Activated T-helper 2 cell treated with anti-CD3 and anti-CD28 coated beads, Interferon-gamma antibody, Interleukin-2, Interleukin-4, amounts not matched to agents 10 μg/mL and 5 μg/mL and 100 μg/mL, durations not matched to agents 14 hours and 24 hours and 36 hours (primary cell): ENCODE measurements around the gene DERA. TPM values are rescaled to one million over a fixed set of nuclear protein-coding genes. Genes with fewer than 3 reads are reported as not detected.
A peak's percentile ranks its signal among the peaks of the same experiment; 100 is the strongest.
"Not testable (repeated sequence)": the region's sequence is repeated elsewhere in the genome, so short reads cannot be mapped to it uniquely, and the experiment has no call there.

Experiments used
- DNase-seq: peaks from one replicate; pipeline ENCODE4 v3.0.0; 2021; ENCODE audit warnings: low spot score
- H3K27ac Mint-ChIP-seq: one replicate; pipeline ENCODE4 v1.8.0; 2021; ENCODE audit warnings: mixed read lengths
- H3K27me3 Mint-ChIP-seq: one replicate; pipeline ENCODE4 v1.8.0; 2021; ENCODE audit warnings: low read depth, mixed read lengths
- H3K36me3 Mint-ChIP-seq: one replicate; pipeline ENCODE4 v1.8.0; 2021; ENCODE audit warnings: low read depth, mixed read lengths
- H3K4me1 Mint-ChIP-seq: one replicate; pipeline ENCODE4 v1.8.0; 2021; ENCODE audit warnings: low read depth, mixed read lengths
- H3K4me3 Mint-ChIP-seq: one replicate; pipeline ENCODE4 v1.8.0; 2021; ENCODE audit warnings: low read depth, mild to moderate bottlenecking, moderate library complexity, mixed read lengths
- H3K9me3 Mint-ChIP-seq: one replicate; pipeline ENCODE4 v1.8.0; 2021; ENCODE audit warnings: mixed read lengths
- intact Hi-C: fragments of 100-400 bp; cut with micrococcal nuclease; formaldehyde crosslinking; loops from one replicate; pipeline ENCODE4 v1.15.1; 2023
- total RNA-seq: library from RNA; stranded (reverse); gene quantifications from 2 replicates; pipeline ENCODE4 v1.2.3, GENCODE V29; 2022

The DERA gene
- total RNA-seq = 21.4 and 21.9 TPM in 2 replicates

DNA sequence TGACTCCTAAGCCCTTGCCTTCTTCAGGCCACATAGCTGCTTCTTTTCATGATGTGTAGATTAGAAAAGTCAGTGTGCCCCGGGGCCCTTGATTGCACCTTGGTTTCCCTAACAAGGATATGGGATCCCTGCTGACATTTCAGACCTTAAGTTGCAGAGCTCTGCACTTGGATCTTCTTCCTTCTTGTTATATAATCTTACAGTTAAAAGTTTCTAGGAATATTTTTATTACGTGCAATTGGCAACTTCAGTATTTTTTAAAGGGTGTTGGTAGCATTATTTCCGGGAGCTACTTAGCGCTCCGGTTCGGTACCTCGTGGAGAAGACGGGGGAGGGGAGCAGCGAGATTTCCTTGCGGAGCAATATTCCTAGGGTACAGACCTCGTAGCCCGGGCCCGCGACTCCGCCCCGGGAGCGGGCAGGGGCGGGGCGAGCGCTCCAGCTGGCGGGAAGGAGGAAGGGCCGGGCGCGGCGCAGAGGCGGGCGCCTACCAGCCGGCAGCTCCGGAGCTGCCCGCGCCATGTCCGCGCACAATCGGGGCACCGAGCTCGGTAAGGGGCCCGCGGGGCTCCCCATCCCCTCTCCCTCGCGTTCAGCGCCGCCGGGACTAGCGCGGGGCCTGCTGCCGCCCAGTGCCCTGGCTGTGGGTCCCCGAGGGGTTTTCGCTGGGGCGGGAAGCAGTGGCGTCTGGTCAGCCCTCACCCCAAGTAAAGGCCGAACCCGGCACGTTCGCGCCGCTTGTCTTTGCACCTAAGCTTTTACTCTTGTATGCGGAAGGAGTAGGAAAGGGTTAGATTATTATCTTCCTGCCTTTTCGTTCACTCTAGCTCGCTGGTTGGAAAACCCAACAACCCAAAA is at the start of gene DERA:
Gene DERA, plus strand, starts transcription at position 469 of the 858 bp plus-strand sequence. Its CDS starts 52 bp downstream, at position 521.
- H3K27me3 Mint-ChIP-seq = no peaks in the 10 kb centered on the region

DNA sequence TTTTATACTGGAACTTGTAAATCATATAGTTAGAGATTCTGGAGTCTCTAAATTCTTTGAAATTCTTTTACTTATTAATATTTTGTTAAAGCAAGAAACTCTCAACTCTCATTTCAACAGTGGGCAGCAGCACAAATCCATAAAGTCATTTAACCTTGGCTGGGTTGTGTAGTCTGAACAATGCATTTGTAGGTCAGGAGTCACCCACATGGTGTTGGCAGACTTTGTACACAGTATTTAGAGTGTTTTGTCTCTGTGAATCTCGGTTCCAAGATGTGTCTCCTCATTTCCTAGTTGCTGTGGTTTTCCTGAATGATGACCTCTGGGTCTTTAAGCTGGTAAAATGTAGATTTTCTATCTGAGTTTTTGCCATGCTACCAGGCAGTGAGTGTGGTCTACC is 49.7 kb upstream of the DERA start:
- no peaks in the 10 kb centered on the region for H3K9me3 Mint-ChIP-seq
- DNase-seq = no peak
- peaks cover 26% of the 10 kb centered on the region for H3K27me3 Mint-ChIP-seq
- H3K4me1 Mint-ChIP-seq = peaks cover 7% of the 10 kb centered on the region
- intact Hi-C loops = no loop called here
- H3K4me3 Mint-ChIP-seq = no peak overlapping the region
- no peak overlapping the region for H3K27ac Mint-ChIP-seq
- no peaks in the 10 kb centered on the region for H3K36me3 Mint-ChIP-seq

More for the DNA sequence above, at the start of gene DERA:
- H3K36me3 Mint-ChIP-seq = no peaks in the 10 kb centered on the region
- no peaks in the 10 kb centered on the region for H3K9me3 Mint-ChIP-seq
- peak within 1 kb of the TSS; percentile 86 for H3K4me3 Mint-ChIP-seq
- H3K27ac Mint-ChIP-seq = peak within 1 kb of the TSS; percentile 76
- intact Hi-C loops = loop anchor here (1.0 kb wide), 1 partner anchor 29 kb away; the partner anchor contains the start of gene STRAP
- DNase-seq = peak; percentile 50
- H3K4me1 Mint-ChIP-seq = peaks cover 20% of the 10 kb centered on the region

DNA sequence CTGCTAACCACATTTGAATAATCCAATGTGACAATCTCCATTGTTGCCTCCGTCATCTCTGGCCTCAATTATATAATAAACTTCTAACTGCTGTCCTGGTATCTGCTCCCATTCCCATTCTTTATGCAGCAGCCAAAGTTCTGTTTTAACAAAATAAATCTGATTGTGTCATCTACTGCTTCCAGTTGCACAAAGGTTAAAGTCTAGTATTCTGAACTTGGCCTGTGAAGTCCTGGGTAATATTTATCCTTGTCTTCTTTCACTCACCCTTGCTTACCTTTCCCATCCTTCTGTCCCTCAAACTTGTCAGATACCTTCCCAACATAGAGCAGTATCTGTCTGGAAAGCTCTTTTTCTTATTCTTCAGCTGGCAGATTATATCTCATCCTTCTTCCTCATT is 48.3 kb upstream of the DERA start:
- no peak overlapping the region for H3K27ac Mint-ChIP-seq
- H3K4me3 Mint-ChIP-seq = no peak overlapping the region
- H3K4me1 Mint-ChIP-seq = peaks cover 7% of the 10 kb centered on the region
- H3K27me3 Mint-ChIP-seq = peaks cover 30% of the 10 kb centered on the region
- H3K9me3 Mint-ChIP-seq = no peaks in the 10 kb centered on the region
- intact Hi-C loops = no loop called here
- H3K36me3 Mint-ChIP-seq = no peaks in the 10 kb centered on the region
- DNase-seq = no peak

DNA sequence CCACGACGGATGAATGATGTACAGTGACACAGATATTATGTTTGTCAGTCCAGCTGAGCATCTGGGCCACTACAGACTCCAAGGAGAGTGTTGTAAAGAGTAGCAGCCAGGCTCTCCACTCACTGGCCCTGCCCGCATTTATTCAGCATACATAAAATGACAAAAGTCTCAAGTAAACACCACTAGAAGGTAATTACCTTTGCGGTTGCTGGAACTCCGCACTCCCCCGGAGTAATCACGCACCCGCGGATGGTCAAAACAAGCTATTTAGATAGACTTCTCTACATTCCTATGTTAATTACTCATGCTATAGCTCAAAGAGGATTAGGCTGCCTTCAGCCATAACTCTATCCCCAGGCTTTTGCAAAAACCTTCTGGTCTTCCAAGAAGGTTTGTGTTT is 47.8 kb upstream of the DERA start:
- no peak overlapping the region for H3K4me3 Mint-ChIP-seq
- H3K36me3 Mint-ChIP-seq = no peaks in the 10 kb centered on the region
- no peak for DNase-seq
- no peak overlapping the region for H3K27ac Mint-ChIP-seq
- no peaks in the 10 kb centered on the region for H3K9me3 Mint-ChIP-seq
- H3K27me3 Mint-ChIP-seq = peaks cover 29% of the 10 kb centered on the region
- intact Hi-C loops = no loop called here
- H3K4me1 Mint-ChIP-seq = peaks cover 7% of the 10 kb centered on the region

DNA sequence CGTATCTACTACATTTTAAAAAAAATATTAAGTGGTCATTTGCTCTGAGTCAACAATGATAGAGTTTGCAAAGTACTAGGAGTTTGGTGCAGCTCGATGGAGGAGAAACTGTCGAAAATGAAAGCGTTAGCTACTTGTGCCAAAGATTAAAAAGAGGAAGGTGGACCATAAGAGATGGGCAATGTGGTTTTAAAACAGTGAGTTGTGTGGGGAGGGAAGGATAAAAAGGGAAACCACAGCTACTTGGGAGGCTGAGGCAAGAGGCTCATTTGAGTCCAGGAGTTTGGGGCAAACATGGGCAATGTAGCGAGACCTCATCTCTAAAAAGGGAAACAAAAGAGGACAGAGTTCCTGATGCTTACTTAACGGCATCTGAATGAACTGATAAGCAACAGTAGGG is 47.1 kb upstream of the DERA start:
- peaks cover 29% of the 10 kb centered on the region for H3K27me3 Mint-ChIP-seq
- no peak for DNase-seq
- H3K4me1 Mint-ChIP-seq = peaks cover 7% of the 10 kb centered on the region
- H3K36me3 Mint-ChIP-seq = no peaks in the 10 kb centered on the region
- no peak overlapping the region for H3K27ac Mint-ChIP-seq
- H3K4me3 Mint-ChIP-seq = peak overlapping the region; percentile 6
- intact Hi-C loops = no loop called here
- H3K9me3 Mint-ChIP-seq = no peaks in the 10 kb centered on the region

DNA sequence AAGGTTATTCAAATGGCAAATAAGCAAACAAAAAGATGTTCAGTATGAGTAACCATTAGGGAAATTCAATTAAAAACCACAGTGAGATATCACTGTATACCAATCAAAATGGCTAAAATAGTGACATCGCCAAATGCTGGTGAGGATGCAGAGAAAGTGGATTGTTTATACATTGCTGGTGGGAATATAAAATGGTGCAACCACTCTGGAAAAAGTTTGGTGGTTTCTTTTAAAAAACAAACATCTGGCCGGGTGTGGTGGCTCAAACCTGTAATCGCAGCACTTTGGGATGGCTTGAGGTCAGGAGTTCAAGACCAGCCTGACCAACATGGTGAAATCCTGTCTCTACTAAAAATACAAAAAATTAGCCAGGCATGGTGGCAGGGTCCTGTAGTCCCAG is 42.9 kb upstream of the DERA start:
- no peak overlapping the region for H3K27ac Mint-ChIP-seq
- no peak for DNase-seq
- no peaks in the 10 kb centered on the region for H3K9me3 Mint-ChIP-seq
- intact Hi-C loops = no loop called here
- no peak overlapping the region for H3K4me3 Mint-ChIP-seq
- H3K27me3 Mint-ChIP-seq = peaks cover 12% of the 10 kb centered on the region
- no peaks in the 10 kb centered on the region for H3K36me3 Mint-ChIP-seq
- peaks cover 7% of the 10 kb centered on the region for H3K4me1 Mint-ChIP-seq

DNA sequence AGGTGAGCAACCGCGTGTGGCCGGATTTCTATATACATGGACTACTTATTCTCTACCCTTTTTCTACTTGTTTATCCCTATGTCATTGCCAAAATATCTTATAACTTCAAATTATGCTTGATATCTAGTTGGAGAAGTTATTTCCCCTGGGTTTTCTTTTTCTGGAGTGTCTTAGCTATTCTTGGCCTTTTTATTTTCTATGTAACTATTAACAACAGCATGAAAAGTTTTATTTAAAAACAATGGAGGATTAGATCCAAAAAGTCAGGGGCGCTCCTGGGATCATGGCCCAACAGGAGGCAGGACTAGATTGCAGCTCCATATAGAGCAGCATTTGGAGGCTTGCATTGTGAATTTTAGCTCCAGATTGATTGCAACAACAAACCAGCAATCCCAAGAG is 37.6 kb upstream of the DERA start:
- no peak overlapping the region for H3K4me3 Mint-ChIP-seq

DNA sequence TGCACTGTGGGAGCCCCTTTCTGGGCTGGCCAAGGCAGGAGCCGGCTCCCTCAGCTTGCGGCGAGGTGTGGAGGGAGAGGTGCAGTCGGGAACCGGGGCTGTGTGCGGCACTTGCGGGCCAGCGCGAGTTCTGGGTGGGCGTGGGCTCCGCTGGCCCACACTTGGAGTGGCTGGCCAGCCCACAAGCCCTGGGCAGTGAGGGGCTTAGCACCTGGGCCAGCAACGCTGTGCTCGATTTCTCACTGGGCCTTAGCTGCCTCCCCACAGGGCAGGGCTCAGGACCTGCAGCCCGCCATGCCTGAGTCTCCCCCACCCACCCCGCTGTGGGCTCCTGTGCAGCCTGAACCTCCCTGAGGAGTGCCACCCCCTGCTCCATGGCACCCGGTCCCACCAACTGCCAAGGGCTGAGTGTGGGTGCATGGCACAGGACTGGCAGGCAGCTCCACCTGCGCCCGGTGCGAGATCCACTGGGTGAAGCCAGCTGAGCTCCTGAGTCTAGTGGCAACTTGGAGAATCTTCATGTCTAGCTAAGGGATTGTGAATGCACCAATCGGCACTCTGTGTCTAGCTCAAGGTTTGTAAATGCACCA is 36.5 kb upstream of the DERA start:
- DNase-seq, H3K27ac Mint-ChIP-seq, H3K9me3 Mint-ChIP-seq, H3K36me3 Mint-ChIP-seq, H3K4me3 Mint-ChIP-seq, H3K27me3 Mint-ChIP-seq, intact Hi-C loops, H3K4me1 Mint-ChIP-seq: not testable (repeated sequence)

More for the DNA sequence above, 37.6 kb upstream of the DERA start:
- Mint-ChIP-seq H3K36me3 (no peaks in the 10 kb centered on the region), H3K27ac (no peak overlapping the region), H3K4me1 (no peaks in the 10 kb centered on the region), H3K27me3 (peaks cover 4% of the 10 kb centered on the region), H3K9me3 (no peaks in the 10 kb centered on the region)
- DNase-seq = no peak
- intact Hi-C loops = no loop called here

DNA sequence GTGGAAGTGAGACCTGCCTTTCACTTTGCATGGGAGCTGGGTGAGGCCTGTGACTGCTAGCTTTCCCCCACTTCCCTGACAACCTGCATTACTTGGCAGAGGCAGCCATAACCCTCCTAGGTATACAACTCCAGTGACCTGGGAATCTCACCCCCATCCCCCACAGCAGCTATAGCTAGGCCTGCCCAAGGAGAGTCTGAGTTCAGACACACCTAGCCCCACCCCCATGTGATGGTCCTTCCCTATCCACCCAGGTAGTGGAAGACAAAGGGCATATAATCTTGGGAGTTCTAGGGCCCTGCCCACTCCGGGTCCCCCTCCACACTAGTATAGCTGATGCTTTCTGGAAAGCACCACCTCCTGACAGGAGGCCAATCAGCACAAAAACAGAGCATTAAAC is 35.3 kb upstream of the DERA start:
- Mint-ChIP-seq H3K4me1 (peaks cover 3% of the 10 kb centered on the region), H3K36me3 (no peaks in the 10 kb centered on the region), H3K27me3 (peaks cover 4% of the 10 kb centered on the region), H3K27ac (no peak overlapping the region), H3K9me3 (no peaks in the 10 kb centered on the region), H3K4me3 (no peak overlapping the region)
- DNase-seq = no peak
- intact Hi-C loops = no loop called here

DNA sequence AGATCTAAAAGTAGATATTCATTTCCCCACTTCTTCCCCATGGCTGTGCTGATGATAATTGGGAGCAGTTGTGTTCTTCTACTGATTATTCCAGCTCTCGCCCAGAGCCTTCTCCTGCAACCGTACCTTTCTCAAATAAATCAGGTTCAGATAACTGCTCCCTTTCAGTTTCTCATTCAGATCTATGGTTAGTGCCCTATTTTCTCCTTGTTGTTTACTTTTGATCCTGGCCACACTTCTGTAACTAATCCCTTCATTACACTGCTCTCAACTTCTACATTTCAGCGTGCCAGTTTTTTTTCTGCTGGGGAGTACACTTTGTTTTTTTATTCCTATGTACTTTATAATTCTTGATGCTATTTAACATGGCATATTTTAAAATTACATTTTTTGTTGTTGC is 31.7 kb upstream of the DERA start:
- intact Hi-C loops = no loop called here
- Mint-ChIP-seq H3K4me1 (peaks cover 21% of the 10 kb centered on the region), H3K36me3 (peaks cover 23% of the 10 kb centered on the region), H3K27ac (no peak overlapping the region), H3K27me3 (peaks cover 4% of the 10 kb centered on the region), H3K4me3 (no peak overlapping the region), H3K9me3 (no peaks in the 10 kb centered on the region)
- DNase-seq = no peak

DNA sequence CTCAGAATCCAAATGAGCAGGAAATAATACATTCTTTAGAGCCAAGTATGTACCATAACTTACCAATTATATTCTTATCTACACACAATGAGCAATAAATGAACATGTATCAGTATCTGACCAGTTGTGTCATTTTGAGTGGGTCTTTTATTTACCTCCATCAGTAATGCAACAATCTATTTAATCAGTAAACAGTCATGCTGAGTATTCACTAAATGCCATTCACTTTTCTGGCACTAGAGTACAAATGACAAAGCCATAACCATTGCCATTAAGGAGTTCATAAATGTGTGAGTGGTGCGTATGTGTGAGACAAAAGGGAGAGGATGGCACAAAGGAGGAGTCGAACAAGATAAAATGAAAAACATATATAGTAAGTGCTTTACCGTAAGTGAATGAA is 30.4 kb upstream of the DERA start:
- Mint-ChIP-seq H3K36me3 (peaks cover 35% of the 10 kb centered on the region), H3K4me1 (peaks cover 26% of the 10 kb centered on the region), H3K27me3 (peaks cover 4% of the 10 kb centered on the region), H3K27ac (peak overlapping the region; percentile 63), H3K9me3 (no peaks in the 10 kb centered on the region), H3K4me3 (peak overlapping the region; percentile 67)
- intact Hi-C loops = loop anchor here (5.0 to 10.0 kb wide), 3 partner anchors 96 to 1108 kb away; partner anchors contain the start of genes ARHGDIB and EPS8
- DNase-seq = no peak

DNA sequence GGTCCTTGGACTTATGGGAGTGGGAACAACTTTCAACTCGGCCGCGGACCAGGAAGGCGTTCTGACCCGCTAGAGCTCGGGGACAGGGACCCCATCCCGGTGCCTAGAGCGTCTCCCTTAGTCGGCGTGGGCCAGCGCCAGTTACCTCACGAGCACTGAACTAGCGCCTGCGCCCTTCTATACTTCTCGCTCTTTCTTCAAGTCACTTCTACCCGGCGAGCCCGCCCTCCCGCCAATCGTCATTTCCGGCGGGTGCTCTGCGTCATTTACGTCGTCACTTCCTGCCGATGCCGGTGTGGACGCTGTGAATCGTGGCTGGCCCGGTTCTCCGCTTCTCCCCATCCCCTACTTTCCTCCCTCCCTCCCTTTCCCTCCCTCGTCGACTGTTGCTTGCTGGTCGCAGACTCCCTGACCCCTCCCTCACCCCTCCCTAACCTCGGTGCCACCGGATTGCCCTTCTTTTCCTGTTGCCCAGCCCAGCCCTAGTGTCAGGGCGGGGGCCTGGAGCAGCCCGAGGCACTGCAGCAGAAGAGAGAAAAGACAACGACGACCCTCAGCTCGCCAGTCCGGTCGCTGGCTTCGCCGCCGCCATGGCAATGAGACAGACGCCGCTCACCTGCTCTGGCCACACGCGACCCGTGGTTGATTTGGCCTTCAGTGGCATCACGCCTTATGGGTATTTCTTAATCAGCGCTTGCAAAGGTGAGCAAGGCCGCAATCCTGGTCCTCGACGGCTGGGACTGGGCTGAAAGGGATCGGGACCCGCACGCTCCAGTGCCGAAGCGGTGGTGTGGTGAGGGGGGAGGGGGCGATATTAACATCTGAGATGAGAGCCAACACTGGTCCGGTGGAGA is 28.8 kb upstream of the DERA start, which contains the start of gene STRAP:
Gene STRAP, plus strand, starts transcription at position 270 of the 854 bp plus-strand sequence. Its CDS starts 321 bp downstream, at position 591.
- Mint-ChIP-seq H3K9me3 (no peaks in the 10 kb centered on the region), H3K4me1 (peaks cover 35% of the 10 kb centered on the region), H3K36me3 (peaks cover 51% of the 10 kb centered on the region), H3K27ac (peak within 1 kb of the TSS; percentile 96), H3K27me3 (no peaks in the 10 kb centered on the region), H3K4me3 (peak within 1 kb of the TSS; percentile 93)
- peak; percentile 95 for DNase-seq
- intact Hi-C loops = loop anchor here (1.0 to 10.0 kb wide), 6 partner anchors 16 to 1110 kb away; partner anchors contain the start of genes ARHGDIB, C12orf60, DERA and EPS8
